A549 (cell line): ENCODE measurements around the gene NDUFAF2.

Experiments
- CEBPB ChIP-seq, 2 experiments: fragments of >200 bp in 1 of 2; sonication (Bioruptor Twin) in 1 of 2; formaldehyde crosslinking in 1 of 2; IDR thresholded peaks; 2 replicates each; pipeline ENCODE4 v1.6.1; 2012 to 2016
- CTCF ChIP-seq: fragments of >200 bp; sonication (Bioruptor Twin); formaldehyde crosslinking; IDR thresholded peaks from 3 replicates; pipeline ENCODE4 v1.5.1; 2016
- JUN ChIP-seq, 2 experiments: fragments of >200 bp; sonication (Bioruptor Twin); formaldehyde crosslinking; IDR thresholded peaks; 2 replicates in 1 of 2; 3 replicates in 1 of 2; pipeline ENCODE4 v1.6.1; 2016 to 2017
- POLR2AphosphoS2 ChIP-seq: conservative IDR thresholded peaks from 2 replicates; pipeline ENCODE4 v1.6.1; 2012; ENCODE audit warnings: low read length, improper control_type of control experiment, inconsistent platforms
- REST ChIP-seq: fragments of 200-600 bp; sonication (generic); IDR thresholded peaks from 2 replicates; pipeline ENCODE4 v1.6.1; 2016; ENCODE audit warnings: antibody characterized with exemption, mild to moderate bottlenecking, moderate library complexity
- SMC3 ChIP-seq: fragments of >200 bp; sonication (Bioruptor Twin); formaldehyde crosslinking; IDR thresholded peaks from 3 replicates; pipeline ENCODE4 v1.6.1; 2018; ENCODE audit warnings: inconsistent platforms

- TF ChIP-seq POLR2AphosphoS2 (no peak), CEBPB (IDR thresholded peaks at IDR 0.05) (no peak), CTCF (no peak), REST (no peak), JUN (IDR thresholded peaks at IDR 0.05) (no peak), SMC3 (no peak)
Measured at GRCh38 chr5:60896991-60897390, 48.0 kb upstream of the NDUFAF2 start.
